A549 (cell line): Measurements from ENCODE around the gene ITPRID1. TPM values are rescaled to one million over a fixed set of nuclear protein-coding genes. Genes with fewer than 3 reads are reported as not detected.

Source experiments
- ATAC-seq, 2 experiments: fragments of 200-7000 bp in 1 of 2; fragments of >200 bp in 1 of 2; cut with Nextera tagmentation in 1 of 2; cut with Tn5 transposase in 1 of 2; 3 replicates each; pipeline versions ENCODE4 v1.8.0 to v1.9.1; 2018 to 2020; ENCODE audit warnings: mild to moderate bottlenecking in 1 of 2, moderate library complexity in 1 of 2
- CTCF ChIA-PET: fragments of 300-600 bp; sonication (Branson Sonifier 250); formaldehyde crosslinking; extraction: SDS; loops from one replicate; lab custom pipeline; 2021; ENCODE audit warnings: antibody characterized with exemption, inconsistent platforms; lab: Yijun Ruan, JAX
- POLR2A ChIA-PET: fragments of 350-600 bp; formaldehyde crosslinking; extraction: SDS; loops from one replicate; lab custom pipeline; 2021; ENCODE audit warnings: antibody characterized with exemption, inconsistent platforms; lab: Yijun Ruan, JAX
- DNase-seq, 2 experiments: peaks; one replicate each; pipeline versions ENCODE4 v3.0.0 to v3.0.0-alpha.2; 2011 to 2016; ENCODE audit warnings: low read depth in 1 of 2, low spot score in 1 of 2
- FAIRE-seq: peaks from 2 replicates; lab custom pipeline; 2011; peaks lifted over from hg19 to GRCh38; lab: Jason Lieb, UNC
- H3K27ac ChIP-seq, 2 experiments: fragments of >200 bp; sonication (Bioruptor Twin); formaldehyde crosslinking; 3 replicates each; pipeline ENCODE4 v1.5.1; 2016 to 2017
- H3K4me1 ChIP-seq: fragments of >200 bp; sonication (Bioruptor Twin); formaldehyde crosslinking; 3 replicates; pipeline ENCODE4 v1.6.1; 2016
- H3K4me2 ChIP-seq: fragments of >200 bp; sonication (Bioruptor Twin); formaldehyde crosslinking; 3 replicates; pipeline ENCODE4 v1.6.1; 2016
- H3K4me3 ChIP-seq: fragments of >200 bp; sonication (Bioruptor Twin); formaldehyde crosslinking; 3 replicates; pipeline ENCODE4 v1.5.1; 2016
- H3K9me3 ChIP-seq: fragments of >200 bp; sonication (Bioruptor Twin); formaldehyde crosslinking; 3 replicates; pipeline ENCODE4 v1.6.1; 2016
- CBX2 ChIP-seq: fragments of 200-600 bp; sonication (generic); IDR thresholded peaks from 2 replicates; pipeline ENCODE4 v1.6.1; 2016; ENCODE audit warnings: low read depth, mild to moderate bottlenecking, borderline replicate concordance
- CEBPB ChIP-seq, 2 experiments: fragments of >200 bp in 1 of 2; sonication (Bioruptor Twin) in 1 of 2; formaldehyde crosslinking in 1 of 2; IDR thresholded peaks; 2 replicates each; pipeline ENCODE4 v1.6.1; 2012 to 2016
- EHF ChIP-seq: fragments of 250-450 bp; sonication (Bioruptor Pico); IDR thresholded peaks from 2 replicates; pipeline ENCODE4 v1.5.0; 2020; ENCODE audit warnings: mild to moderate bottlenecking
- EP300 ChIP-seq, 2 experiments: fragments of >200 bp; sonication (Bioruptor Twin); formaldehyde crosslinking; IDR thresholded peaks; 2 replicates in 1 of 2; 3 replicates in 1 of 2; pipeline ENCODE4 v1.6.1; 2016 to 2017
- GATA3 ChIP-seq: IDR thresholded peaks from 2 replicates; pipeline ENCODE4 v1.6.1; 2012; ENCODE audit warnings: borderline replicate concordance
- HEYL ChIP-seq: fragments of 250-450 bp; sonication (Bioruptor Pico); IDR thresholded peaks from 2 replicates; pipeline ENCODE4 v1.8.0; 2021; ENCODE audit warnings: mild to moderate bottlenecking, moderate library complexity
- HOXB13 ChIP-seq: fragments of 250-450 bp; sonication (Bioruptor Pico); IDR thresholded peaks from 2 replicates; pipeline ENCODE4 v1.5.0; 2020; ENCODE audit warnings: low read depth, mild to moderate bottlenecking, moderate library complexity
- HOXB5 ChIP-seq: fragments of 250-450 bp; sonication (Bioruptor Pico); IDR thresholded peaks from 2 replicates; pipeline ENCODE4 v1.5.0; 2020; ENCODE audit warnings: mild to moderate bottlenecking, moderate library complexity
- JUN ChIP-seq, 2 experiments: fragments of >200 bp; sonication (Bioruptor Twin); formaldehyde crosslinking; IDR thresholded peaks; 2 replicates in 1 of 2; 3 replicates in 1 of 2; pipeline ENCODE4 v1.6.1; 2016 to 2017
- KDM5A ChIP-seq: fragments of 200-600 bp; sonication (generic); IDR thresholded peaks from 2 replicates; pipeline ENCODE4 v1.6.1; 2016; ENCODE audit warnings: antibody characterized with exemption, mild to moderate bottlenecking
- MAZ ChIP-seq: fragments of 150-350 bp; IDR thresholded peaks from 2 replicates; pipeline ENCODE4 v1.6.1; 2014; ENCODE audit warnings: antibody characterized with exemption, low read depth, low read length, borderline replicate concordance
- MYC ChIP-seq: IDR thresholded peaks from 2 replicates; pipeline ENCODE4 v1.6.1; 2012; ENCODE audit warnings: mild to moderate bottlenecking, inconsistent platforms, low read length, improper control_type of control experiment, borderline replicate concordance
- NR3C1 ChIP-seq: fragments of >200 bp; sonication (Bioruptor Twin); formaldehyde crosslinking; IDR thresholded peaks from 3 replicates; pipeline ENCODE4 v1.6.1; 2017
- PHF8 ChIP-seq: fragments of 200-600 bp; sonication (generic); IDR thresholded peaks from 2 replicates; pipeline ENCODE4 v1.6.1; 2016; ENCODE audit warnings: low read depth, mild to moderate bottlenecking, antibody characterized with exemption, moderate library complexity, borderline replicate concordance
- POLR2AphosphoS2 ChIP-seq: conservative IDR thresholded peaks from 2 replicates; pipeline ENCODE4 v1.6.1; 2012; ENCODE audit warnings: low read length, improper control_type of control experiment, inconsistent platforms
- RARB ChIP-seq: fragments of 250-450 bp; sonication (Bioruptor Pico); IDR thresholded peaks from 2 replicates; pipeline ENCODE4 v1.8.0; 2021; ENCODE audit warnings: mild to moderate bottlenecking, moderate library complexity
- RFX5 ChIP-seq: fragments of 450-650 bp; IDR thresholded peaks from 2 replicates; pipeline ENCODE4 v1.7.1; 2014; ENCODE audit warnings: antibody characterized with exemption, mild to moderate bottlenecking, moderate library complexity
- RNF2 ChIP-seq: fragments of 200-600 bp; sonication (generic); IDR thresholded peaks from 2 replicates; pipeline ENCODE4 v1.6.1; 2016; ENCODE audit warnings: low read depth, mild to moderate bottlenecking, antibody characterized with exemption, moderate library complexity, borderline replicate concordance
- ZC3H11A ChIP-seq: fragments of 450-650 bp; IDR thresholded peaks from 2 replicates; pipeline ENCODE4 v1.6.1; 2014; ENCODE audit warnings: antibody characterized with exemption, mild to moderate bottlenecking
- WGBS: methylation state at CpG from one replicate; pipeline ENCODE4 v1.1.6; 2017; ENCODE audit errors: missing lambda C conversion rate; 5-methylcytosine and 5-hydroxymethylcytosine counted together
- polyA plus RNA-seq, 4 experiments: library from polyadenylated mRNA; depleted of rRNA in 3 of 4; stranded (reverse); fragments of >200 nt; fragmentation: RNase III in 1 of 4; extraction: RNeasy Plus Mini Kit Qiagen cat#74134 plus additional on column Dnase treatment in 1 of 4; gene quantifications; 2 replicates in 3 of 4; 3 replicates in 1 of 4; pipeline ENCODE4 v1.2.3, GENCODE V29; 2011 to 2017
- TF ChIP-seq, protein P1 (sequence below): IDR thresholded peaks from 2 replicates; pipeline ENCODE4 v1.6.1; 2012
- TF ChIP-seq, protein P2 (sequence below): fragments of >200 bp; sonication (Bioruptor Twin); formaldehyde crosslinking; IDR thresholded peaks from 3 replicates; pipeline ENCODE4 v1.5.1; 2016
- TF ChIP-seq, protein P3 (sequence below): fragments of >200 bp; sonication (Bioruptor Twin); formaldehyde crosslinking; IDR thresholded peaks from 3 replicates; pipeline ENCODE4 v1.6.1; 2016
- TF ChIP-seq, protein P4 (sequence below): fragments of 200-600 bp; sonication (generic); IDR thresholded peaks from 2 replicates; pipeline ENCODE4 v1.6.1; 2016; ENCODE audit warnings: antibody characterized with exemption, mild to moderate bottlenecking, moderate library complexity

Gene ITPRID1
- polyA plus RNA-seq, 2 of the 4 experiments (the other 2 are of a cell fraction): not detected

DNA sequence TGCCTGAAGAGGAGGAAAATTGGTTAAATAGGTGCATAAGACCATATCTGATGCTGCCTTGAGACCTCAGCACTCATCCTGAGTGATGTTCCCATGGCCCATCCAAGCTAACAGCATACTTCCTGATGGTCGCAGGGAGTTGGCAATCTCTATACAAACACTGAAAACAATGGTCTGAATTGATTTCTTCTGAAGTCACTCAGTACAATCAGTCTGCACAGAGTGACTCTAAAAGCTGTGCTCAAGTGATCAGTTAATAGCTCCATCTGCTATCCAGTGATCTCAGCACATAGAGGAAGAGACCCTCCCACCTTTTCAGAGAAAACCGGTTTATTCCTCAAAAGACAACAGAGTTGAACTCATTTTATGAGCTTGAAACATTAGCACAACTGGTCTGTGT is 177.0 kb downstream of the ITPRID1 start:
- FAIRE-seq (no peak), DNase-seq (no peak)
- no peak overlapping the region for H3K4me2 ChIP-seq
- H3K9me3 ChIP-seq: no peaks in the 10 kb centered on the region
- WGBS: 51% methylated on average over 2 of the region's 2 CpGs
- H3K4me3 ChIP-seq: no peak overlapping the region
- ChIA-PET CTCF (interaction anchor here (0.7 to 1.1 kb wide), 2 partner anchors 318 to 456 kb away, joined by 3 read pairs; no protein-coding TSS in a partner anchor), POLR2A (no interaction called here)
- TF ChIP-seq NR3C1 (no peak), PHF8 (no peak), ZC3H11A (no peak), RNF2 (no peak), KDM5A (no peak), POLR2AphosphoS2 (no peak), MYC (no peak), EHF (CRISPR knock-in tag) (no peak), GATA3 (no peak), HOXB13 (CRISPR knock-in tag) (no peak), CEBPB (IDR thresholded peaks at IDR 0.05) (no peak), MAZ (no peak), EP300 (IDR thresholded peaks at IDR 0.05) (no peak), CBX2 (no peak), RFX5 (no peak)
- TF ChIP-seq, protein P1, sequence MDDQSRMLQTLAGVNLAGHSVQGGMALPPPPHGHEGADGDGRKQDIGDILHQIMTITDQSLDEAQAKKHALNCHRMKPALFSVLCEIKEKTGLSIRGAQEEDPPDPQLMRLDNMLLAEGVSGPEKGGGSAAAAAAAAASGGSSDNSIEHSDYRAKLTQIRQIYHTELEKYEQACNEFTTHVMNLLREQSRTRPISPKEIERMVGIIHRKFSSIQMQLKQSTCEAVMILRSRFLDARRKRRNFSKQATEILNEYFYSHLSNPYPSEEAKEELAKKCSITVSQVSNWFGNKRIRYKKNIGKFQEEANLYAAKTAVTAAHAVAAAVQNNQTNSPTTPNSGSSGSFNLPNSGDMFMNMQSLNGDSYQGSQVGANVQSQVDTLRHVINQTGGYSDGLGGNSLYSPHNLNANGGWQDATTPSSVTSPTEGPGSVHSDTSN: no peak
- TF ChIP-seq, protein P2, sequence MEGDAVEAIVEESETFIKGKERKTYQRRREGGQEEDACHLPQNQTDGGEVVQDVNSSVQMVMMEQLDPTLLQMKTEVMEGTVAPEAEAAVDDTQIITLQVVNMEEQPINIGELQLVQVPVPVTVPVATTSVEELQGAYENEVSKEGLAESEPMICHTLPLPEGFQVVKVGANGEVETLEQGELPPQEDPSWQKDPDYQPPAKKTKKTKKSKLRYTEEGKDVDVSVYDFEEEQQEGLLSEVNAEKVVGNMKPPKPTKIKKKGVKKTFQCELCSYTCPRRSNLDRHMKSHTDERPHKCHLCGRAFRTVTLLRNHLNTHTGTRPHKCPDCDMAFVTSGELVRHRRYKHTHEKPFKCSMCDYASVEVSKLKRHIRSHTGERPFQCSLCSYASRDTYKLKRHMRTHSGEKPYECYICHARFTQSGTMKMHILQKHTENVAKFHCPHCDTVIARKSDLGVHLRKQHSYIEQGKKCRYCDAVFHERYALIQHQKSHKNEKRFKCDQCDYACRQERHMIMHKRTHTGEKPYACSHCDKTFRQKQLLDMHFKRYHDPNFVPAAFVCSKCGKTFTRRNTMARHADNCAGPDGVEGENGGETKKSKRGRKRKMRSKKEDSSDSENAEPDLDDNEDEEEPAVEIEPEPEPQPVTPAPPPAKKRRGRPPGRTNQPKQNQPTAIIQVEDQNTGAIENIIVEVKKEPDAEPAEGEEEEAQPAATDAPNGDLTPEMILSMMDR: no peak
- TF ChIP-seq, protein P3, sequence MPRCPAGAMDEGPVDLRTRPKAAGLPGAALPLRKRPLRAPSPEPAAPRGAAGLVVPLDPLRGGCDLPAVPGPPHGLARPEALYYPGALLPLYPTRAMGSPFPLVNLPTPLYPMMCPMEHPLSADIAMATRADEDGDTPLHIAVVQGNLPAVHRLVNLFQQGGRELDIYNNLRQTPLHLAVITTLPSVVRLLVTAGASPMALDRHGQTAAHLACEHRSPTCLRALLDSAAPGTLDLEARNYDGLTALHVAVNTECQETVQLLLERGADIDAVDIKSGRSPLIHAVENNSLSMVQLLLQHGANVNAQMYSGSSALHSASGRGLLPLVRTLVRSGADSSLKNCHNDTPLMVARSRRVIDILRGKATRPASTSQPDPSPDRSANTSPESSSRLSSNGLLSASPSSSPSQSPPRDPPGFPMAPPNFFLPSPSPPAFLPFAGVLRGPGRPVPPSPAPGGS: no peak
- TF ChIP-seq, protein P4, sequence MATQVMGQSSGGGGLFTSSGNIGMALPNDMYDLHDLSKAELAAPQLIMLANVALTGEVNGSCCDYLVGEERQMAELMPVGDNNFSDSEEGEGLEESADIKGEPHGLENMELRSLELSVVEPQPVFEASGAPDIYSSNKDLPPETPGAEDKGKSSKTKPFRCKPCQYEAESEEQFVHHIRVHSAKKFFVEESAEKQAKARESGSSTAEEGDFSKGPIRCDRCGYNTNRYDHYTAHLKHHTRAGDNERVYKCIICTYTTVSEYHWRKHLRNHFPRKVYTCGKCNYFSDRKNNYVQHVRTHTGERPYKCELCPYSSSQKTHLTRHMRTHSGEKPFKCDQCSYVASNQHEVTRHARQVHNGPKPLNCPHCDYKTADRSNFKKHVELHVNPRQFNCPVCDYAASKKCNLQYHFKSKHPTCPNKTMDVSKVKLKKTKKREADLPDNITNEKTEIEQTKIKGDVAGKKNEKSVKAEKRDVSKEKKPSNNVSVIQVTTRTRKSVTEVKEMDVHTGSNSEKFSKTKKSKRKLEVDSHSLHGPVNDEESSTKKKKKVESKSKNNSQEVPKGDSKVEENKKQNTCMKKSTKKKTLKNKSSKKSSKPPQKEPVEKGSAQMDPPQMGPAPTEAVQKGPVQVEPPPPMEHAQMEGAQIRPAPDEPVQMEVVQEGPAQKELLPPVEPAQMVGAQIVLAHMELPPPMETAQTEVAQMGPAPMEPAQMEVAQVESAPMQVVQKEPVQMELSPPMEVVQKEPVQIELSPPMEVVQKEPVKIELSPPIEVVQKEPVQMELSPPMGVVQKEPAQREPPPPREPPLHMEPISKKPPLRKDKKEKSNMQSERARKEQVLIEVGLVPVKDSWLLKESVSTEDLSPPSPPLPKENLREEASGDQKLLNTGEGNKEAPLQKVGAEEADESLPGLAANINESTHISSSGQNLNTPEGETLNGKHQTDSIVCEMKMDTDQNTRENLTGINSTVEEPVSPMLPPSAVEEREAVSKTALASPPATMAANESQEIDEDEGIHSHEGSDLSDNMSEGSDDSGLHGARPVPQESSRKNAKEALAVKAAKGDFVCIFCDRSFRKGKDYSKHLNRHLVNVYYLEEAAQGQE: no peak
- TF ChIP-seq, all 56 proteins: peak for 0
- no peak for ATAC-seq
- H3K27ac ChIP-seq: no peak overlapping the region
- H3K4me1 ChIP-seq: no peaks in the 10 kb centered on the region

DNA sequence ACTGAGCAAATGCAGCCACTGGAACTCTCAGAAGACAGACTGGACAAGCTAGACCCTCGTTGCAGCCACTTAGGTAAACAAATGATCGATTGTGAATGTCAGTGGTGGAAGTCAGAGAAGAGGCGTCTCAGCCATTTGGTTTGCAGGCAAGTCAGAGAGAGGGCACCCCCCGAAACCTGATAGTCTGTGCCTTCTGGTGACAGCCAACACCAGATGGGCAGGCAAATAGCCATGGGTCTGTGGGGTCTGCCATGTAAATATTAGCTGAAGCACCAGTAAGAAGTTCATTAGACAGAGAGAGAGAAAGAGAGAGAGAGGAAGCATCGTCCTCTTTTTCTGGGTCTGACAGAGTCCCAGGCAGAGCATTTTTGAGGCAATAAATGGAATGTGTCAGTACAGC is 178.6 kb downstream of the ITPRID1 start:
- DNase-seq: no peak
- FAIRE-seq: no peak
- WGBS: 8% methylated on average over 5 of the region's 5 CpGs
- no peak overlapping the region for H3K4me3 ChIP-seq
- no peak for TF ChIP-seq CBX2
- TF ChIP-seq RARB (CRISPR knock-in tag): no peak
- TF ChIP-seq, protein P1: no peak
- TF ChIP-seq JUN (IDR thresholded peaks at IDR 0.05): no peak
- TF ChIP-seq RNF2: no peak
- TF ChIP-seq PHF8: no peak
- TF ChIP-seq, protein P4: no peak
- no peak for TF ChIP-seq HOXB5 (CRISPR knock-in tag)
- TF ChIP-seq HEYL (CRISPR knock-in tag): no peak
- H3K4me2 ChIP-seq: no peak overlapping the region
- ATAC-seq: no peak
- POLR2A ChIA-PET: no interaction called here
- CTCF ChIA-PET: interaction anchor here (1.4 to 1.9 kb wide), 2 partner anchors 13 to 500 kb away, joined by 5 to 6 read pairs; no protein-coding TSS in a partner anchor
- no peaks in the 10 kb centered on the region for H3K9me3 ChIP-seq
- no peak overlapping the region for H3K27ac ChIP-seq
- H3K4me1 ChIP-seq: no peaks in the 10 kb centered on the region
